ENCODE data around the gene MS4A10.
"Not testable (repeated sequence)": the region's sequence is repeated elsewhere in the genome, so short reads cannot be mapped to it uniquely, and the experiment has no call there.

The MS4A10 gene

DNA sequence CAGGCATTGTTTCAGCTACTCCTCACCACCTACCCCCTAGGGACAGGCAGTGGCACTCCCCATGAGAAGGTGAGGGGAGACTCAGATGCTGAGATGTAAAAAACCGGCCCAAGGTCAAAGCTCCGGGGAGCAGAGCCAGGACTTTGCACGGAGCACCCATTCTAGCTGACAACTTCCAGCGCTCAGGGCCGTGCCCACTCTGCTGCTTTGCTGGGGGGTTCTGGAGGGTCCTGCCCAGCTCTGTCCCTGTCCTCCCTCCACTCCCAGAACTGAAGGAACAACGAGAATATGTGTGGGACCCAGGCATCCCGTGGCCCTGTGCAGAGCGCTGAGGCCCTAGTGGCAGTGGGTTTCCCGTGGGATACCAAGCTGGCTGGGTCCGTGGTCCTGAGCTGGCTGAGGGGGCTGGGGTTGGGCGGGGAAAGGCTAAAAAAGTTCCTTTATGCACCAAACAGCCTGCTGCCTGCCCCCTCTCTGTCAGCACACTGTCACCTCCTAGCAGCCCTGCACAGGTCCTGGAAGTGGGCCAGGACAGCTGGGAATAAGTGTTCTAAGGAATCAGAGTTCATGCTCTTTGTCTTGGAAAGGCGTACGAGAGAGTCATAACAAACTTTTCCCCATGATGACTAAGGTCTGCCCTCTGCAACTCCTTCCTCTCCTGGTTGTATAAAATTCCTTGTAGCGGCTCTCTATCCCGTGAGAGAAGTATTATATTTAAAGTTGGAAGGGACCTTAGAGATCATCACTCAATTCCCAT lies 1.9 kb downstream of the MS4A10 start:
- peak; percentile 11 to 19 for DNase-seq (ENCODE audit: low read depth in 2 of 2)

GRCh38 chr11:60788401-60789125 lies 3.4 kb downstream of the MS4A10 start:
- no peak for DNase-seq (ENCODE audit: low read depth in 2 of 2)

DNA sequence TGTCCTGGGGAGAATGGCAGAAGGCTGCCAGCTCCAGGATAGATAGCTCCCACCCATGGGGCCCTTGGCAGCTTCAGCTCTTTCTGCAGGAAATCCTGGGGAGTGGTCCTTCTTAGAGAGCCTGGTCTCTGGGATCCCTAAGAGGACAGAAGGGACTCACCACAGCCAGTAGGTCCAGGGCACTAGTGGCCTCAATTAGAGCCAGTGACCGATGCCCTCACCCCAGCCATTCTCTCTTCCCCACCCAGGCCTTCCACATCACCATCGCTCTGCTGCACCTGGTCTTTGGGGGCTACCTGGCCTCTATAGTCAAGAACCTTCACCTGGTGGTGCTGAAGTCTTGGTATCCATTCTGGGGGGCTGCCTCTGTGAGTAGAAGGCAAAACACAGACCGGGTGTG lies 5.6 kb downstream of the MS4A10 start:
- DNase-seq (ENCODE audit: low read depth in 2 of 2), result no peak

- no peak for DNase-seq (ENCODE audit: low read depth in 2 of 2)
Measured at GRCh38 chr11:60791153-60791933, 6.2 kb downstream of the MS4A10 start.

DNA sequence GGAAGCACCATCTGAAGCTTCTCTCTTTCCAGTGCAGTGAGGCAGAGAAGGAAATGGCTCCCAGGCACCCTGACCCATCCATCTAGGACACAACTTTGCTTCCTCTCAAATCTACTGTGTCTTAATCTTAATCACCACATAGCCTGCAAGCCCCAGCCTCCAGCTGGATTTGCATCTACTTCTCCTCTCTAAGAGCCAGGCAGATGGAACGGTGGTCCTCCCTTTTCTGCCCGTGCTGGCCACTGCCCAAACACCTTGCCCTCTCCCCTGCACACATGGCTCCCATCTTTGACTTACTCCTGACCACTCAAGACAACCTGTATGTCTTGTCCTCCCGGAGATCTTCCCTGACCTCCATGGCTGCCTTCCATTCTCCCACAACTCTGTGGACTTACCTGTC lies 7.4 kb downstream of the MS4A10 start:
- no peak for DNase-seq (ENCODE audit: low read depth in 2 of 2)

DNA sequence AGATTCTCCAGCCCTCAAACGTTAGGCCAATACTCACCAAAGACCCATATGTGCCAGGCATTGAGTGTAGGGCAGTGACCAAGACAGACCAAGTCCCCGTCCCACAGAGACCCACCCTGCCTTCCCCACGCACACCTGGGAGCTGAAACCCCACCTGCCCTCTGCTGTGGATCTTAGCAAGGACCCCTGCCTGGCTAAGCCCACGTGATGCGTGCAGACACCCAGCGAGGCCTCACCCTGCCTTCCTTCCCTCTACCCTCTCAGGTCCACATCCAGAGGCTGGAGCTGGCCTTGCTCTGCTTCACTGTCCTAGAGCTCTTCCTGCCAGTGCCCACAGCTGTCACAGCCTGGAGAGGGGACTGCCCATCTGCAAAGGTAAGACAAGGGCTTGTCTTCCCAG lies 10.2 kb downstream of the MS4A10 start:
- no peak for DNase-seq (ENCODE audit: low read depth in 2 of 2)

- DNase-seq (ENCODE audit: low read depth in 2 of 2), result no peak
Measured at GRCh38 chr11:60797846-60798630, 12.9 kb downstream of the MS4A10 start.

- no peak for DNase-seq (ENCODE audit: low read depth in 2 of 2)
Measured at GRCh38 chr11:60798631-60799030, 13.5 kb downstream of the MS4A10 start.

GRCh38 chr11:60801194-60801593 lies 16.1 kb downstream of the MS4A10 start:
- no peak for DNase-seq (ENCODE audit: low read depth in 2 of 2)

- no peak for DNase-seq (ENCODE audit: low read depth in 2 of 2)
Measured at GRCh38 chr11:60803273-60803936, 18.3 kb downstream of the MS4A10 start.

DNA sequence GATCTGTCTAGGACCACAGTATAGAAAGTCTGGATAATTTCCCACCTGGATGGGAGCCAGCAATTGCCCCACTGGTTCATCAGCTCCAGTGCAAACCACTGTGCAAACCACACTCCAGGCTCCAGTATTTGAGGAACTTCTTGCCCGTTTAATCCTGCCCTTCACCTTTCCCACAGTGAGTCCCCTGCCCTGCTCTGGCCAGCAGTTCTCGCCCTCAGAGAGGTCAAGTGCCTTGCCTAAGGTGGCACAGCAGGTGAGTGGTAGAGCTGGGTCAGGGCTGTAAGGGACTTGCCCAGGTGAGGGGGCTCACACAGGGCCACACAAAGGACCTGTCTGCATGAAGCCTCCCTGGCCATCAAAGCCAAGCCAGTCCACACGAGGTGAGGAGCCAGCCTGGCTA lies 24.1 kb downstream of the MS4A10 start:
- no peak for DNase-seq (ENCODE audit: low read depth in 2 of 2)

- no peak for DNase-seq (ENCODE audit: low read depth in 2 of 2)
Measured at GRCh38 chr11:60809691-60810090, 24.6 kb downstream of the MS4A10 start.

GRCh38 chr11:60810151-60810550 lies 25.0 kb downstream of the MS4A10 start:
- DNase-seq (ENCODE audit: low read depth in 2 of 2), result no peak

GRCh38 chr11:60810569-60810968 lies 25.4 kb downstream of the MS4A10 start:
- DNase-seq (ENCODE audit: low read depth in 2 of 2), result no peak

DNA sequence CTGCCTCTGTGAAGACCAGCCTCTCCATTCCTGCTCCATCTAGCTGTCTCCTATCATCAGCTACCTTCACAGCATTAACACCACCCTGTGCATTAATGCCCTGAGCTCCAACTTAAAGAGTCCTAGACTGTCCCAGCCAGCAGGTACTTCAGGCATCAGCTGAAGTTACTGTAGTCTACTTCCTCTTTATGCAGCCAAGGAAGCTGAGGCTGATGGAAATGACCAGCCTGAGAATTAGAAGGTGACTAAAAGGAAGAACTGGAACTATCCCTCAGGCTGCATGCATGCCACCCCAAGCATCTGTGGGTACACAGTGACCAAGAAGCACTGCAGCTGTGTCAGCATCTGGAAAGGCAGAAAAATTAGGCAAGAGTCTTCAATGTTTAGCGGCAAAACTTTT lies 28.2 kb downstream of the MS4A10 start:
- no peak for DNase-seq (ENCODE audit: low read depth in 2 of 2)

- no peak for DNase-seq (ENCODE audit: low read depth in 2 of 2)
Measured at GRCh38 chr11:60814112-60814511, 29.0 kb downstream of the MS4A10 start.

DNA sequence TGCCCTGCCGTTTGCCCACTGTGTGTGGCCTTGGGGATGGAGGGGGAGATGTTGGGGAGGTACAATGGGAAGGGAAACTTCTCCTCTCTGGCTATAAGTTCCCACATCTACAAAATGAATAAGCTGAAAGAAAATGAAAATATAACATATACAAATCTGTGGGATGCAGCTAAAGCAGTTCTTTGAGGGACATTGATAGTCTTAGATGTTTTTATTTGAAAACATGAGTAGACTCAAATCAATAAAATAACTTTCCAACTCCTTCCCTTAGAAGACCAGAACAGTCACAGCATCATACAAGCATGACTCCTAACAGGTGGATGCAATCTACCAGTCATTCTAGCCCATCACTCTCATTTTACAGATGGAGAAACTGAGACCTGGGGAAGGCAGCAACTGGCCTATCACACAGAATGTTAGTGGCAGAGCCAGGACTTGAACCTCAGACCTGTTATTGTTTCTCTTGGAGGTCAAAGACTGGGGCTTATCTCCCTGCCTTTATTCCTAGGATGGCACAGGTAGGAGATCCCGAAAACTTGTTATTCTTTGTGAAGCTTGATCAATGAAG lies 31.5 kb downstream of the MS4A10 start:
- DNase-seq (ENCODE audit: low read depth in 2 of 2), result no peak

- DNase-seq (ENCODE audit: low read depth in 2 of 2), result no peak
Measured at GRCh38 chr11:60818057-60818456, 32.9 kb downstream of the MS4A10 start.

DNA sequence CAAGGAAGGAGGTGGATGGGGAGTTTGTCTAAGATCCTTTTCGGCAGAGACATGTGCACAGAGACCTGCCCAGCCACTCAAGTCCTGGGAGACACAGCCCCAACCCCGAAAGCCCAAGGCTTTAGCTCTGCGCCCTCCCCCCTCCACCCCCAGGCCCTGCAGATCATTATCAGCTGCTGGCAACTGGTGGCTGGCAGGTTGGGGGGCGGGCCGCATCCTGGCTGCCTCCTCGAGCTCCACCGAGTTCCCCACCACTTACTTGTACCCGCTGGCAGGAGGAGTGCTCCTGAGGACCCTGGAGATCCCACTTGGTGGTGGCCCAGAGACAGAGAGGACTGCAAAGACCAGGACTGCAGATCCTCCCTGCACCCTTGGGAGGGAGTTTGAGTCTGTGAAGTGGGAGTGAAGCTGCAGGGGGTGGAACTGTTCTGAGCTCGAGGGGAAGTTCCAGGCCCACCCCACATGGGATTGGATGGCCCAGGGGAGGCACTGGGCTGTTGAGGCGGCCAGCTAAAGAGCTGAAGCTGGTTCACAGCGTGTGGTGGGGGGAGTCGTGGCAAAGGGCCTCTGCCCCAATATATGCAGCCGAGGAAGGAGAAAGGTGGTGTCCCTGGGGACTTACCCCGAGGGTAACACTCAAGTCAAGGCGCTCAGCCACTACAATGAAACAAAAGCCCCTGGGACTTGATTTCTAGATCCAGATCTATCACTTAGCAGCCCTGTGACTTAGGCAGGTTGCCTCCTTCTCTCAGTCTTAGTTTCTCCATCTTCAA lies 36.9 kb downstream of the MS4A10 start:
- DNase-seq (ENCODE audit: low read depth in 2 of 2), result no peak

DNA sequence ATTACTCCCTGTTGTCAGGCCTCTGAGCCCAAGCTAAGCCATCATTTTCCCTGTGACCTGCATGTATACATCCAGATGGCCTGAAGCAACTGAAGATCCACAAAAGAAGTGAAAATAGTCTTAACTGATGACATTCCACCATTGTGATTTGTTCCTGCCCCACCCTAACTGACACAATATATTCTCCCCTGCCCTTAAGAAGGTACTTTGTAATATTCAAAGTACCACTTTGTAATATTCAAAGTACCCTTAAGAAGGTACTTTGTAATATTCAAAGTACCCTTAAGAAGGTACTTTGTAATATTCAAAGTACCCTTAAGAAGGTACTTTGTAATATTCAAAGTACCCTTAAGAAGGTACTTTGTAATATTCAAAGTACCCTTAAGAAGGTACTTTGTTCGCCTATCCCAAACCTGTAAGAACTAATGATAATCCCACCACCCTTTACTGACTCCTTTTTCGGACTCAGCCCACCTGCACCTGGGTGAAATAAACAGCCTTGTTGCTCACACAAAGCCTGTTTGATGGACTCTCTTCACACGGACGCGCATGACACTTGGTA lies 38.7 kb downstream of the MS4A10 start:
- not testable (repeated sequence) for DNase-seq (ENCODE audit: low read depth in 2 of 2)
